ENCODE results near the gene PLOD1.

The PLOD1 gene

GRCh38 chr1:11979028-11979850 is 44.7 kb downstream of the PLOD1 start:
- no peak for TF ChIP-seq CTCF (IDR thresholded peaks at IDR 0.05; ENCODE audit: low read length, missing control alignments)
- no peak for DNase-seq (ENCODE audit: low read depth)
- H3K4me3 ChIP-seq (replicated peaks; ENCODE audit: low read depth, low read length) = peak overlapping the region; percentile 96

DNA sequence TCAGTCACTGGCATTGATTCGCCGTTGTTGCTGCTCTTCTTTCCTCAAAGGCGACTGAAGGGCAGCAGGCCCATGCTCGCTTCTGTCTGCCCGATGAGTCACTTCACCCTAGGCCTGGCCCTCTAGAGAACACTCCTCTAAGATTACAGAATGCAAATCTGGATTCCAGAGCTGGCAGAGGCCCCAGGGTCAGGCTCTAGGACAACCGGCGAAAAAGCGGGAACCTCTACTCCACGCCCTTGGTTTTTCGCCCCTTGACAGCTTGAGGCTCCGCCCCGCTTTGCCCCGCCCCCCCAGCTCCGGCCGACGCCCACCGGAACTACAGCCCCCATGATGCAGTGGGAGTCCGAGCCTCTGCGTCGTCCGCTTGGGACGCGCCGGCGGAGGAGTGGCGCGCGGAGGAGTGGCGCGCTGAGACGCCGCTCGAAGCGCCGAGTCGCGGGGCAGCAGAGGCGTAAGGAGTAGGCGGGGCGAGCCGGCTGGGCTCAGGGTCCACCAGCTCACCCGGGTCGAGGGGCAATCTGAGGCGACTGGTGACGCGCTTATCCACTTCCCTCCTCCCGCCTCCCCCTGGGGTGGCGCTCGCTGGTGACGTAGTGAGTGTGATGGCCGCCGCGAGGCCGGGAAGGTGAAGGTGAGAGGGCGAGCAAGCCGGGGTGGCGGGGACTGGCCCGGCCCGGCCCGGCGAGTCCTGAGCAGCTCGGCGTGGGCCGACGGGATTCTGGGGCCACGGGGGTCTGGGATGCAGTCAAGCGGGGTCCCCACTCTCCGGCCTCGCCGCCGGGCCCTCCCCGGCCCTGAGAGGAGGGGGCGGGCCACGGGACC is 45.5 kb downstream of the PLOD1 start, which contains the start of gene MFN2:
Gene MFN2, plus strand, starts transcription at position 594 of the 825 bp plus-strand sequence. CDS start 8,725 bp downstream, outside the sequence.
- TF ChIP-seq CTCF (IDR thresholded peaks at IDR 0.05; ENCODE audit: low read length, missing control alignments) = no peak
- DNase-seq (ENCODE audit: low read depth) = peak; percentile 98

DNA sequence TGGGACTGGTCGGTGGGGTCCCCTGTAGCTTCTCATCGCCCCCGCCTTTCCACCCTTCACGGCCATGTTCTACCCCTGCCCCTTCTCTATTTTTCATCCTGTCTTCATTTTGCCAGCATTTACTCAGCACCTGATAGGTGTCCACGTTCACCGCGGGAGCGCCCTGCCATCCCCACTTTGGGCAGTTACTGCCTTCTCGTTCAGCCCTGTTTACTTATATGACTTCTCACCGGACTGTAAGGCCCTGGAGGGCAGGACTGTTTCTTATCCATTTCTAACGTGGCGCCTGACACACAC is 46.1 kb downstream of the PLOD1 start:
- H3K4me3 ChIP-seq (replicated peaks; ENCODE audit: low read depth, low read length) = peak overlapping the region; percentile 96
- no peak for TF ChIP-seq CTCF (IDR thresholded peaks at IDR 0.05; ENCODE audit: low read length, missing control alignments)
- no peak for DNase-seq (ENCODE audit: low read depth)

More for the DNA sequence above, 45.5 kb downstream of the PLOD1 start, which contains the start of gene MFN2:
- peak within 1 kb of the TSS; percentile 96 for H3K4me3 ChIP-seq (replicated peaks; ENCODE audit: low read depth, low read length)

- peak overlapping the region; percentile 96 for H3K4me3 ChIP-seq (replicated peaks; ENCODE audit: low read depth, low read length)
- no peak for TF ChIP-seq CTCF (IDR thresholded peaks at IDR 0.05; ENCODE audit: low read length, missing control alignments)
- DNase-seq (ENCODE audit: low read depth) = no peak
Observed at GRCh38 chr1:11981378-11982009, 47.0 kb downstream of the PLOD1 start.

DNA sequence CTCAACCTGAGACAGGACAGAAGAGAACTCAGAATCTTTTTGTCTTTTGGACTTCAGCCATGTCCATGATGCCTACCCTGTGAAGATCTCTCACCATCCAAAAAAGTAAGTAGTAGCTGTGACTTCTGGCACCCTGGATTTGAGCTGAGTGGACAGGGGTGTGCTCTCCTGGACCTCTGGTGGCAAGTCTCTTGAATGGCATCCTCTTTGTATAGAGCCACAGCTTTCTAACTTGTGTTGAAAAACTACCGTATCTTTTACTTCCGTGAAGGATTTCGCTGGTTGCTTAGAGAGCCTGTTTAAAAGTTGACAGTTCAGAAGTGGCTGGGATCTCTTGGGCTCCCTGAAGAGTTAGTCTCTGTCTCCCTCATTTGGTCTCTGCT is 47.5 kb downstream of the PLOD1 start:
- peak; percentile 69 for DNase-seq (ENCODE audit: low read depth)
- TF ChIP-seq CTCF (IDR thresholded peaks at IDR 0.05; ENCODE audit: low read length, missing control alignments) = peak; percentile 67
- H3K4me3 ChIP-seq (replicated peaks; ENCODE audit: low read depth, low read length) = no peak overlapping the region

GRCh38 chr1:11984121-11984520 is 49.6 kb downstream of the PLOD1 start:
- no peak for TF ChIP-seq CTCF (IDR thresholded peaks at IDR 0.05; ENCODE audit: low read length, missing control alignments)
- H3K4me3 ChIP-seq (replicated peaks; ENCODE audit: low read depth, low read length) = no peak overlapping the region
- DNase-seq (ENCODE audit: low read depth) = no peak
